NCI-H2196 treated with DMSO at 0.1 percent for 48 hours (cell line): Measurements from ENCODE around the gene SLC12A1.

Source experiments
- DNase-seq: peaks from one replicate; lab custom pipeline; 2025; ENCODE audit not compliant: unreplicated experiment; lab: John Stamatoyannopoulos, UW

The SLC12A1 gene

DNA sequence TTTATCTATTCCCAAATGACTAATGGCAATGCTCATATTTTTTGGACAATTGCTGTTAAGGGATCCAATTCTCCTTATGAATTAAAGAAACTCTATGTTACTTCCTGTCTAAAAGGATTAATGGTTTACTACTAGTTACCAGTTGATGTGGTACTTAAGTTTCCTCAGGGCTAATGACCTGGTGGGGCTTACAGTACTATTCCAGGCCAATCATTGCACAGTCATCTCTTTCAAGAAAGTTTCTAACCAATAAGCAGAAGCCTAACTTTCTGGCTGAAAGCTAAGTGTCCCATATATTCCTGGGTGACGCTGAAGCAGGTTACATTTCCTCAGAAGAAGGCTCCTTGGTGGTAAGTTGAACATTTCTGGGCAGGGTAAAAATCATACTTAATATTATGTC is at the start of gene SLC12A1:
SLC12A1 (plus strand) TSS at position 322 of the 400 bp plus-strand sequence. CDS start 1,418 bp downstream, outside the sequence.
- DNase-seq = no peak

DNA sequence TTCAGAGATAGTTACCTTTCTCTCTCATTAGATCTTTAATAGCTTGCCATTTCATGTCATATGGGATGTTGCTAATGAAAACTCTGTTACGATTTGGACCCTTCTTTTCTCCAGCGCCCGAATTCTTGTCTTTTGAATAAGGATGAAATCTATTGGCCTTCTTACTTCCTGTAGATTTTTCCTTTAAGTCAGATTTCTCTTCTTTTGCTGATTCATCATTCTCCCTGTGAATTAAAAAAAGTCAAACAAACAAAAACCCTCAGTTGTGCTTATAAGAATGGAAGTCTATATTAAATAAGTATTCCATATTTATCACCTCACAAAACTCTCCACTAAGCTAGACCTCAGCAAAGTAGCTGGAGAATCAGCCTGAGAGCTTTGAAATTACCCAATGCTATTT is 37.5 kb upstream of the SLC12A1 start:
- no peak for DNase-seq

DNA sequence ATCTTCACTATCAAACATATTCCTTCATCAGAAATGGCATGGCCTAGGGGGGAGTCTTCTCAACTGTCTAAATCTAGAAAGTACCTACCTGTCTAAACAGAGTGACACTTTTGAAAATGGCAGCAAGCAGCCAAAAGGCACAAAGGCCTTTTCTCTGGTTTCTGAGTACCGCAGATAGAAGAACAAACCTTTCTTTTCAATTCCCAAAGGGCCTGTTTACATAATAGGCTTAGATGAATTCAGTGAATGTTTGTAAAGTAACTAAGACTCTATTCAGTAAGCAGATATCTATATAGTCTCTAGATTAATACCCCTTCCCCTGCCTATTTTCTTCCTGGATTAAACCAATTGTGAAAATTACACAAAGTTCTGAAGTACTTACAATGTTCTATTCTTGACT is 35.1 kb upstream of the SLC12A1 start:
- no peak for DNase-seq

DNA sequence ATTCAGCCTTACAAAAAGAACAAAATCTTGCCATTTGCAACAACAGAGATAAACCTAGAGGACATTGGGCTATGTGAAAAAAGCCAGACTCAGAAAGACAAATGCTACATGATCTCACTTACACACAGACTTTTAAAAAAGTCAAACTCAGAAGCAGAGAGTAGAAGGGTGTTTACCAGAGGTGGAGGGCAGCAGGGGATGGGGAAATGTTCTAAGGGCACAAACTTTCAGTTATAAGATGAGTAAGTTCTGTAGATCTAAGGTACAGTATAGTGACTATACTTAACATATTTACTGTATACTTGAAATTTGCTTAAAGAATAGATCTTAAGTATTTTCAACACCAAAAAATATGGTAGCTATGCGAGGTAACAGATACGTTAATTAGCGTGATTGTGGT is 31.0 kb upstream of the SLC12A1 start:
- DNase-seq = no peak

DNA sequence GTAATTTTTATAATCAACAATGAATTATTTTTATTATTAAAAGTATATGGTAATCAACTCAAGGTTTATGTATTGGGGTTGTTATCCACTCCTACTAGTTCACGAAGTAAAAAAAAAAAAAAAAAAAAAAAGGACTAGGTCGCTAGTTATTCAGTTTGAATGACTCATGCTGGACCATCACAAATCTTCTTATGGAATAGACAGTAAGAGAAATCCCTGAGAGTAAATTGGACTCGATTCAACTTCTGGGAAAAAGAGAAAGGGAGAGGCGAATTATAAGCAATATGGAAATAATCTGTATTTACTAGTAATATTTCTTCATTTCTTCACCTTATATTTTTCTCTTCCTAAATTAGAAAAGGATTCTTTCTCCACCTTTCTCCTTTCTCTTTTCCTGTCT is 30.0 kb upstream of the SLC12A1 start:
- no peak for DNase-seq

DNA sequence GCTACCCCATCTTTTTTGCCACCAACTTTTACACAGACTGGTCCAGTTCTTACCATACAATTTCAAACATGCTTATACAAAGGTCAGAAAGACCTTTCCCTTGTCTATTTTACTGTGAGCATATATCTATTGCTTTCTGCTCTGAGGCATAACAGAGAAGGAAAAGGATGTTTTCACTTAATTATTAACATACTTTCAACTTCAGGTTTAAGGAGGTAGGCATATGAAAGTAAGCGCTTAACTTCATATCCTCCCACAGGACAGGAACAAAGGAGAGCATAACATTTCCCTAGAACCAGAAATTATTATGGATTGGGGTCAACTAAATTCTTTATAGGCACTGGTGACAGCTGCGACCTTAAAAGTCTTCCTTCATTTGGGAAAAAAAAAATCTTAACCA is 29.1 kb upstream of the SLC12A1 start:
- DNase-seq = no peak

DNA sequence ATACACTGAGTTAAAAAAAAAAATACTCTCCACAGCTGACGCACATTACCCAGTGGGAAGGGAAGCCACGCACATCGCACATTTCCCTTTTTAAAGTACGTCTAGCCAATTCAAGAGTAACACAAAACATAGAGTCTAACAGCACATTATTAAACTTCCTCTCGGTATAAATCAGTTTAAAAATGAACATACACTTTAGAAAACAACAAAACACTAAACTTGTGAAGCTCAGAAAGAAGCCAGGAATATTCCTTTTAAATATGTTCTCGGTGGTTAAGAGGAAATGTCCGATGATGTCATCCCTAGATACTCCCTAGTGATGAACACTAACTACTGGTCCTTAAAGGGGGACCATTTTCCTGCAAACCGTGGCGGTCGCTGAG is 28.7 kb upstream of the SLC12A1 start:
- no peak for DNase-seq

DNA sequence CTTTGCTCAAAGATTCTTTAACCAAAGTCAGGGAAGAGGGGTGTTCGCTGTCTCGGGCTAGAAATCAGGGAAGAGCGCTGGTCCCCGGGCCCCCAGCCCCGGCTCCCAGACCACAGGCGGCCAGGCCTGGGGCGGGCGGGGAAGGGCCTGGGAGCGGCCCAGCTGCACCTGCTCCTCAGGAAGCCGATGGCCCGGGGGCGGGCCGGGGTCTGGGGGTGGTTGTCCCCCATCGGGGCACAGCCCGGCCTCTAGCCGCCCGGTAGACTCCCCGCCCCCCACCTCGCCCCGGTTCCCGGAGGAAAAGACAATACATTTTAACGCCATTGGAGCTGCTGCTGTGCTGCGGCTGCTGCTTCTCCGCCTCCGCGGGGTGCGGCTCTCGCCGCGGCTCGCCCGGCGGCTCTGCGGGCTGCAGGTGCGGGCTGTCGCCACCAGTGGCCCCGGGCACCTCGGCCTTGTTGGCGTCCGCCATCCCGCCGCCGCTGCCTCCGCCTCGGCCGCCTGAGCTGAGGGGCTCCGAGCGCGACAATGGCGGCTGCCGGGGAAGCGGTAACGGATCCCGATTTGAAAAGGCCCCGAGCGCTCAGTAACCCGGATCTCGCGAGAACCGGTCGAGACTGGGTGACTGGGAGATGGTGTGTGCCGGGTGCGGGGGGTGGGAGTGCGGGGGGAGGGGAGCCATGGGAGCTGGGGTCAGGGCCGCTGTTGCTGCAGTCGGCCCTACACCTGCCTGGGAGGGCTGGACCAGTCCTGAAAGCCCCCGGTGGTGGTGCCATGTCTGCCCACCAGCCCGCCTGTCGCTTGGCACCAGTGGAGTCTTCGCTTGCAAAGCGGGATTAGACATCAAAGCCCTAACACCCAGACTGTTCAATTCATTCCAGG is 28.1 kb upstream of the SLC12A1 start, which contains the start of gene MYEF2:
MYEF2 (minus strand) TSS at position 530 of the 882 bp plus-strand sequence; CDS start at position 472, 58 bp downstream.
- DNase-seq = peak; percentile 22

DNA sequence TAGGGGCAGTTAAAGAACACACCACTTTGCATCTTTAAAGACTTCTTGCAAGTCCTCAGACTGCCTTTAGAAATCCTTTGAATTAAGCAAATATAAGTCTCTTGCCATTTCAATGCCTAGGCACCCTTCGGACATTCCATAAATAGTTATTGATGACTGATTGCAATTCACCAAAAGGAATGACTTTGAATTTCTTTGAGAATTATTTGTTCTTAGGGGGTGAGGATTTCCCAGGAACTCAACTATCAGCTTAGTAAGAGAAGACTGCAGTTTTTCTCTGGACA is 27.5 kb upstream of the SLC12A1 start:
- no peak for DNase-seq

DNA sequence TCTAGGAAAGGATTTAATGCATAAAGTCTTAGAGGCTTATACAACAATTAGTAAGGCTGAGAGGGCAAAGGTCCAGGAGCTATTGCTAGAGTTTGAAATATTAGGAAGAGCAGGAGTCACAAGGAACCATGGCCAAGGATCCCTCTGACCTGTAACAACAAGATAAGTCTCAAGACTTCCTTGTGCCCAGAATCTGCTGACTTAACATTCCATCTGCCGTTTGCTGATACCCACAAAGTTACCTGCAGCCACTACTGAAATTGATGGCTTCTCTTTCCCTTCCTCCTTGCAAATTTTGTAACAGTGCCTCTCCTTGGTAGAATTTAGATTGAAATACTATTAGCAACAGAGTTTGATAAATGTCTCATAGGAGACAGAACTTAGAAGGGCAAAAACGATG is 23.4 kb upstream of the SLC12A1 start:
- no peak for DNase-seq

DNA sequence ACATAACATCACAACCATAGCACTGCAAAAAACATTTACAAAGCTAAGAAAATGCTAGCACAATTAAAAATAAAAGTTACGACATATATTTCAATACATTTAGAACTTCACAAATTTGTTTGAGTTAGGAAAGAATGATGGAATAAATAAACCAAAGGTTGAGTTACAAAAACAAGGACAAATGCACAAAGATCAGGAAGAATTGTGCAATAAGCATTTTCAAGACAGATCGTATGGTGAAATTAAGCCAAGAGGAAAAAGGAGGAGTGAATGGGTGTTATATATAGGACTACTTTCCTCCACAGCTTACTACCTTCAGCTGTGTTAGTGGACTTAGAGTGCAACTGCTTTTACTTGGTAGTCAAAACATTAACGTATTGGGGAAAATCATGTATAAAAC is 20.6 kb upstream of the SLC12A1 start:
- no peak for DNase-seq

DNA sequence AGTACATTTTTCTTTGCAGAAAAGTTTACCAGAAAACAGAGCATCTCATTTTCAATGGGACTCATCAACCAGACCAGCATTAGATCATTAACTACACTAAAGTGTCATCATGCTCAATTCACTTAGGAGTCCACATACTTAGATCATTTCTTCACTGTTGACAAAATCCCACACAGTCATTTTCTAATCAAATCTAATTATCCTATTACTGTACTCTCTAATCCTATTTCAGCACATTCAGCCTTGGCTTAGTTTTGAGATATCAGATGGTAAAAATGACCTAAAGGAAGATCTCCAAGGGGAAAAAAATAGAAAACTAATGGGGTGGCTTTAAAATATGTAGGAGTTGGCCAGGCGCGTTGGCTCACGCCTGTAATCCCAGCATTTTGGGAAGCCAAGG is 19.8 kb upstream of the SLC12A1 start:
- no peak for DNase-seq

DNA sequence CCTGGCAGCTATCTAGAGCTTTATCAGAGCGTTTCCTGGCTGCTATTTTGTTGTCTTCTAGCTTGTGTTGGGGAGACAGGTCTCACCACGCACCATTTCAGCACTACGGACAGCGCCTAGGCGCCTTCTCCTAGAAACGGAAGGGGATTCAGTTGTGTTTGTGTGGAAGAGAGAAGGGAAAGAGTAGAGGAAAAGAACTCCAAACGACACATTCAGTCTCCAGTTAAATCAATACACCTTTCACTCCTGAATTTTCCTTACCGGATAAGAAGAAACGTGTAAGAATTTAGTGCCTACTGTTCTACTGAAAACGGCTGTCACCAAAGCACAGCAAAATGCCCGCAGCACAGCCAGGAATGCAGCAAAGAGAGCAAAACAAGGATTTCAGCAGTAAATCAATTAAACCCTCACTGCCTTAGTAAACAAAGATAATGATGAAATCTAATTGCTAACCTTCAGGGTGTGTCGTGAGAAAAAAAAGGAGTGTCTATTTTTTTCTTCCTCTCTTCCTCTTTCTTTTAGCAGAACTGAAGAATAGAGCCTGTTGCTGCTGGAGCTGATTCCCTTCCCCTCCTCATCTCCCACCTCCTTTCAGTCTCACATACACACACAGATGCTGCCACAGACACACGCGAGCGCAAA is 15.0 kb upstream of the SLC12A1 start:
- DNase-seq = peak; percentile 2

DNA sequence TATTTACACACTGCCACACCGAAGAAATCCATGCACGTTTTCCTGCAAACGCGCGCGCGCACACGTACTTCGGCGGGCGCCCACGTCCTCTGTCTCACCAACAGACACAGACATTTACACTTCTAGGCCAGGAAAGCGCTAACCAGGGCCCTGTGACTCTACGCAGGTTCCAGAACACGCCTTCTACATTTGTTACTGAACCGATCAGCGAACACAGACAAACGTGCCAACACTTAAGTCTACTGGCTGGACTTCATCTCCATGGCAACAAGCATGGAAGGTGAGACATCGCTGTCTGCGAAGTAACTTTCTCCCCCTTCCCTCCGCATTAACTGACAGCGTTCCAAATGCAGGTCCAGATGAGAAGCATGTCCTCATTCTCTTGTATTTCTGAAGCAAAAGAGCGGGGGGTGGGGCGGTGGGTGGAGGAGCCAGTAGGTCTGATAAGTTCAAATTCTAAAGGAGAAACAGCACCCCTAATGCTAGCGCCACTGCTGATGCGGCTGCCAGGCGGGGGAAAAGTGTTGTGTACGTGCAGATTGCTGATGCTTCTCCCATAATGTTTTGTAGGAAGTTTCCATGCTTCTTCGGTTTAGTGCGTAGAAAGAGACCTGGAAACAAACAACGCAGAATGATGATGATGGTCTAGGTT is 14.4 kb upstream of the SLC12A1 start, which contains the start of gene CTXN2:
CTXN2 (plus strand) TSS at position 92 of the 652 bp plus-strand sequence. CDS start 9,636 bp downstream, outside the sequence.
- peak; percentile 12 for DNase-seq

DNA sequence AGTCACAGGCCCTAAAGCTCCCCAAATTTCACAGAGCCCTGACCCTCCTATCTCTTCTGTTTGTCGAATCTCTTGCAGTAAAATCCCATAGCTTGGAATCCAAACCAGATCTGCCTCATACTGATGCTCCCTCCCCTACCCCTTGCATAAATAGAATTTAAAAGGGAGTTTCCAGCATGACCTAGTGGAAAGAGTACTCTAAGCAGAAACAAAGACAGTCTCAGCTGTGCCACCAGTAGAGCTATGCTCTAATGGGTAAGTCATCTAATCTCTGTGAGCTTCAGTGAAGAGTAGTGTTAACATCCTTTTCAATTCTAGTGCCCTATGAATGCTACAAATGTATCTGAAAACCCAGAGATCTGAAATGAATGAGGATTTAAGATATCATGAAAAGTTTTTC is 4.0 kb upstream of the SLC12A1 start:
- no peak for DNase-seq

DNA sequence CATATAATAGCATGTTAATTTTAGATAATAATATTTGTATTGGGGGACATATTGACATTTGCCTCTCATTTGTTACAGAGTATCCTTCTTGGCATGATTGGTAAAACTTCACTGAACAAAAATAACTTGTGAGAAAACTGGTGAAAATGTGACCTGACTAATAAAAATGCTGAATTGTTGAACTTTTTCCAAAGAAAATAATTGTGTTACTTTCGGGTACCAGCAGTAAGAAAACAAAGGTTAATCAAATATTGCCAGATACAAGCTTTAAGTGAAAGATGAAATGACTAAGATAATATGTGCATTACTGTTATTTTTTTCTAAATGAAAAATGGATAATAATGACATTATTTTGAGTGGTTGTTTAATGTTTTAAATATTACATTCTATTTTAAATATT is 15.2 kb downstream of the SLC12A1 start:
- no peak for DNase-seq

DNA sequence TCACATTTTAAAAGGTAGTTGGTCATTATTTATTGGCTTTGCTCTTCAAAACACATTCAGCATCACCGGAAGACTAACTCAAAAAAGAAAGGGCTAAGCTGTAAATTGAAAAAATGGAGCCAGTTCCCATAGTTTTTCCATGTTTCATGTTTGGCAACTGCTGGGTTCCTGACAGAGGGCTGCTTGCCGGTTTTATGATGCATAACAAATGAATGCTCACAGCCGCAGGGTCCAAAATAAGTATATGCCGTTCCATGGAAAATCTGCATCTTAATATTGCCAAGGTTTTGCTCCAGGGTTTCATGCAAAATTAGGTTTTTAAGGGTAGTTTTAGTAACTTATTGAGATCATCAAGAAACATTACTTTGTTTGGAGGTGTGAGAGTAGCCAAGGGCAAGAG is 15.8 kb downstream of the SLC12A1 start:
- DNase-seq = no peak

DNA sequence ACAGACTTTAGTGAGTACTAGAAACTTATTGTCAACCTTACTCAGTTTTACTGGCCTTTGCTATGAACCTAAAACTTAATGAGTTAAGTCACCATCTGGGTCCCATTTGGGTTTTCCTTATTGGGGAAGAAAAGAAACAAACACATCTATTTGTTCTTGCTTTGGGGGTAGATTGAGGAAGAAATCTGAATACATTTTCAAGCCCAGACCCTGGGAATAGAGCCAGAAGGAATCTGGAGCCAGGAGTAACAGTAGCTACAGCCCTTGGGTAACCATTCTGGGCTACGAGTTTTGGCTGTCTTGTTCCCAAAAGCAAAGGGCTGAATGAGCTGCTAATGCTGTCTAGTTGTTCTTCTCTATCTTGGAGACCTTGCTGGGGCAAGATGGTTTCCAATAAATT is 16.5 kb downstream of the SLC12A1 start:
- no peak for DNase-seq

DNA sequence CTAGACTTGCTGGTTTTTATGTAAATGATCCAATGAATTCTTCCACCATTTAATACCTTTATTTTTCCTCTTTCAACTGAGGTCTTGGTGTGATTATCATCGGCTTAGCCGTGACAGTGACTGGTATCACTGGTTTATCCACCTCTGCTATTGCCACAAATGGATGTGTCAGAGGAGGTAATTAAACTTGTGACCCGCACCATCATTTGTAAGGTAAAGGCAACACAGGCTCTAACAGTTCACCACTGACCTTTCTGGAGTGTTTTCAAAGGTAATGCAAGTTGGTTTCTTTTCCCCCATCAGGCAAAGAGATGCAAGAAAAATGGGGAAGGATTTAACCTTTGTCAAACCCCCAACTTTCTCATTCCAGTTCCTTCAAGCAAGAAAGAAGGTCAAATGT is 19.7 kb downstream of the SLC12A1 start:
- DNase-seq = no peak

DNA sequence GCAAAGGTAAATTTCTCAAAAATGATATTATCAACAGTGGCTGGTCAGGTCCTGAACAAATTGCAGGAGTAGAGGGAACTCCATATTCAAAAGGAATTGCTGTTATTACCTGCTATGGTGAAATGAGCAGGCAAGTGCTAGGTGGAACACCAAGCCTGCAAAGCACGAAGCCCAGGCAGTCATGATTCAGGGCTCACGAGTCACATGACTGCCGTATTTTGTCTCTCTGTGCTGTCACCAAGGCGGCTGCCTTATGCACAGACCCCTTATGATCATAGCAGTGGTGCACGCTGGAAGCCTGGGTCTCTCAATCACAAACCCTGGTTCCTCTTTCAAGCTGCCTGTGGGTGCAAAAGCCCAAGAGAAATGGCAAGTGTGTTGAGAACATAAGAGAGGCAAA is 24.4 kb downstream of the SLC12A1 start:
- DNase-seq = no peak

DNA sequence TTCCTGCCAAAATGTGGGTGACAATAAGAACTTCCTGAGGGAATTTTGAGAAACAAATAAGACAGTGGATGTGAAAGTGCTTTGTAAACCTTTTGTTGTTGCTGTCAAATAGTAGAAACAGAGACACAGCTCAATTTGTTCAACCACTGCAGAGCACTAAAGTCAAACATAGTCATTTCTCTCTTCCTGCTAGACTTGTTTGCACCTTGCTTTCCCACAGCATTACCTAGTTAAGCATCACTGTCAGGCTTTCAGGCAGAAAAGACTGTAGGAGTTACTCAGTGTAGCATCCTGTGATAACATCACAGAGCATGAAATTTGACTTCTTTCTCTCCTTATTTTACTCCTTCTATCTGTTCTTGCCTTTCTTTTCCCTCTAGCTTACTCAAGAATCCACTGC is 27.1 kb downstream of the SLC12A1 start:
- no peak for DNase-seq

DNA sequence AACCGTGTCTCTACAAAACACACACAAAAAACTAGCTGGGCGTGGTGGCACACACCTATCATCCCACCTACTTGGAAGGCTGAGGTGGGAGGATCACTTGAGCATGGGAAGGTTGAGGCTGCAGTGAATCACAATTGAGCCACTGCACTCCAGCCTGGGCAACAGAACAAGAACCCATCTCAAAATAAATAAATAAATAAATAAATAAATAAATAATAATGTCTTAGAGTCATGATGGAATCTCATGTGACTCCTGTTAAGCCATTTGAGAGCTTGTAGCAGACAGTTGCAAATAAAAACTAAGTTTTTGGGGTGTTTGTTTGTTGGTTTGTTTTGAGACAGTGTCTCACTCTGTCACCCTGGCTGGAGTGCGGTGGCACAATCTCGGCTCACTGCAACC is 33.2 kb downstream of the SLC12A1 start:
- no peak for DNase-seq
